Measurements from ENCODE around the gene GPR153.

Gene GPR153

DNA sequence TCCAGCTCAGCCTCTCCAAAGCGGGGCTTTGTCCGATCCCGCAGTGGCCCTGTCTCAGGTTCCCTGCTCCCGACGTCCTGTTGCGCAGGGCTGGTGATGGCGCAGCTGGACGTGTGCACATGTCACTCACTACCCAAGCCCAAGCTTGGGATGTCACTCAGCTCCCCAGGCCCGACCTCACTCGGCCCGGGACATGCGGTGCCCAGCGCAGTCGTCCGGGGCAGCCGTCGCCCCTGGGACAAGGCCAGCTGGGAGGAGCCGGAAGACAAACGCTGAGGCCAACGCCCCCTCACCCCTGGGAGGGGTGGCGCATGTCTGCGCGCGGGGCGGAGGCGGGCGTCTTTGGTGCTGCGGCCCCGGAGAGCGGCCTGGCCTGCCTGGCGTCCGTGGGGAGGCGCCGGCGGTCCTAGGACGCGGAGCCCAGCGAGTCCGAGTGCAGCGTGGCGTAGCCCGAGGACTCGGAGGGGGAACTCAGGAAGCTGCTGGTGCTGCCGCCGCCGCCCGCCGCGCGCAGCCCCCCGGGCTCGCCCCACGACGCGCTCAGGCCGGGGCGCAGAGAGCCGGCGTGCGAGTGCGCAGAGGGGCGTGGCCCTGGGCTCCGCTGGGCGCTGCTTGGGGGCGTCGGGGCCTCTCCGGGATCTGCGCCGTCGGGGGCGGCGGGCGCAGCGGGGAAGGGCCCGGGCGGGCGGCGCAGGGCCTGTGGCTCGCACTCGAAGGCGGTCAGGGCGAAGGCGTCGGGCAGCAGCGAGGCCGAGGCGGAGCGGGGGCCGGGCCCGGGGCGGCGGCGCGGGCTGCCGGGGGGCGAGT is 11.8 kb downstream of the GPR153 start:
- in situ Hi-C loops (cut with HindIII; ENCODE audit: low pct_unique_long_range_greater_than_20kb, low sequenced_read_pairs), result no loop called here

DNA sequence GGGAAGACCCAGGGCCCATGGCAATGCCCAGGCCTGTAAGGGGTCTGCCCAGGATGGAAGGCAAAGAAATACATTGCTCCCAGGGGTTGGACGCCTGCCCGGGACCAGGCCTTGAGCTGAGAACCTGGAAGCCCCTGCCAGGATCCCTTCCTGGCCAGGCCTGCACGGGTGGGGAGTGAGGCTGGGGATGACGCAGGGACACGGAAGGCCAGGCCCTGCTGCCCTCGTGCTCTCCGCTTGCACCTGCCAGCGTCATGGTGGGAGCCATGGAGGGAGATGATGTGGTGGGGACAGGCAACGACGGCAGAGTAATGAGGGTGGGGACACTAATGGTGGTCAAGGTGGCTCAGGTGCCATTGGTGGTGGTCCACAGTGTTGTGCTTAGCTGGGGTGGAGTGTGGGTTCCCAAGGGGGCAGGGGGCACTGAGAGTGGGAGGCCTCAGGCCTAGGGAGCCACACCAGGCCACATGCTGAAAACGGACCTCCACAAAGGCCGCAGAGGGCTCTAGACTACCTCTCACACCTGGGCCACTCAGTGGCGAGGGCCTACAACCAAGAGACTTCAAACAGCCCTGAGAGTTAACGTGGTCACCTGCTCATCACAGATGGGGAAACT is 12.6 kb downstream of the GPR153 start:
- in situ Hi-C loops (cut with HindIII; ENCODE audit: low pct_unique_long_range_greater_than_20kb, low sequenced_read_pairs), result no loop called here
- no peak for TF ChIP-seq JUND (IDR thresholded peaks at IDR 0.05; ENCODE audit: low read depth)
- DNase-seq (ENCODE audit: low read depth in 1 of 2, low spot score in 1 of 2), result no peak

More for the DNA sequence above, 11.8 kb downstream of the GPR153 start:
- no peak for DNase-seq (ENCODE audit: low read depth in 1 of 2, low spot score in 1 of 2)
- TF ChIP-seq JUND (IDR thresholded peaks at IDR 0.05; ENCODE audit: low read depth), result no peak

GRCh38 chr1:6247651-6248050 is 13.2 kb downstream of the GPR153 start:
- no peak for DNase-seq (ENCODE audit: low read depth in 1 of 2, low spot score in 1 of 2)
- no peak for TF ChIP-seq JUND (IDR thresholded peaks at IDR 0.05; ENCODE audit: low read depth)
- in situ Hi-C loops (cut with HindIII; ENCODE audit: low pct_unique_long_range_greater_than_20kb, low sequenced_read_pairs), result no loop called here

- no peak for TF ChIP-seq JUND (IDR thresholded peaks at IDR 0.05; ENCODE audit: low read depth)
- in situ Hi-C loops (cut with HindIII; ENCODE audit: low pct_unique_long_range_greater_than_20kb, low sequenced_read_pairs), result no loop called here
- peak; percentile 75 to 96 for DNase-seq (ENCODE audit: low read depth in 1 of 2, low spot score in 1 of 2)
Observed at GRCh38 chr1:6246497-6247467, 14.1 kb downstream of the GPR153 start.

- in situ Hi-C loops (cut with HindIII; ENCODE audit: low pct_unique_long_range_greater_than_20kb, low sequenced_read_pairs), result no loop called here
- no peak for TF ChIP-seq JUND (IDR thresholded peaks at IDR 0.05; ENCODE audit: low read depth)
- DNase-seq (ENCODE audit: low read depth in 1 of 2, low spot score in 1 of 2), result peak; percentile 47 to 69
Observed at GRCh38 chr1:6245869-6246496, 14.9 kb downstream of the GPR153 start.

- in situ Hi-C loops (cut with HindIII; ENCODE audit: low pct_unique_long_range_greater_than_20kb, low sequenced_read_pairs), result no loop called here
- DNase-seq (ENCODE audit: low read depth in 1 of 2, low spot score in 1 of 2), result peak; percentile 85 to 90
Observed at GRCh38 chr1:6245086-6245868, 15.6 kb downstream of the GPR153 start.

GRCh38 chr1:6244401-6245049 is 16.4 kb downstream of the GPR153 start:
- DNase-seq (ENCODE audit: low read depth in 1 of 2, low spot score in 1 of 2), result no peak
- no peak for TF ChIP-seq JUND (IDR thresholded peaks at IDR 0.05; ENCODE audit: low read depth)
- in situ Hi-C loops (cut with HindIII; ENCODE audit: low pct_unique_long_range_greater_than_20kb, low sequenced_read_pairs), result no loop called here

More at GRCh38 chr1:6245086-6245868, 15.6 kb downstream of the GPR153 start:
- no peak for TF ChIP-seq JUND (IDR thresholded peaks at IDR 0.05; ENCODE audit: low read depth)

GRCh38 chr1:6243993-6244392 is 16.9 kb downstream of the GPR153 start, which contains the start of gene HES3:
TSS of gene HES3 (plus strand) at chr1:6244179. CDS start at chr1:6244366, 187 bp downstream.
- DNase-seq (ENCODE audit: low read depth in 1 of 2, low spot score in 1 of 2), result no peak
- in situ Hi-C loops (cut with HindIII; ENCODE audit: low pct_unique_long_range_greater_than_20kb, low sequenced_read_pairs), result no loop called here
- TF ChIP-seq JUND (IDR thresholded peaks at IDR 0.05; ENCODE audit: low read depth), result no peak

DNA sequence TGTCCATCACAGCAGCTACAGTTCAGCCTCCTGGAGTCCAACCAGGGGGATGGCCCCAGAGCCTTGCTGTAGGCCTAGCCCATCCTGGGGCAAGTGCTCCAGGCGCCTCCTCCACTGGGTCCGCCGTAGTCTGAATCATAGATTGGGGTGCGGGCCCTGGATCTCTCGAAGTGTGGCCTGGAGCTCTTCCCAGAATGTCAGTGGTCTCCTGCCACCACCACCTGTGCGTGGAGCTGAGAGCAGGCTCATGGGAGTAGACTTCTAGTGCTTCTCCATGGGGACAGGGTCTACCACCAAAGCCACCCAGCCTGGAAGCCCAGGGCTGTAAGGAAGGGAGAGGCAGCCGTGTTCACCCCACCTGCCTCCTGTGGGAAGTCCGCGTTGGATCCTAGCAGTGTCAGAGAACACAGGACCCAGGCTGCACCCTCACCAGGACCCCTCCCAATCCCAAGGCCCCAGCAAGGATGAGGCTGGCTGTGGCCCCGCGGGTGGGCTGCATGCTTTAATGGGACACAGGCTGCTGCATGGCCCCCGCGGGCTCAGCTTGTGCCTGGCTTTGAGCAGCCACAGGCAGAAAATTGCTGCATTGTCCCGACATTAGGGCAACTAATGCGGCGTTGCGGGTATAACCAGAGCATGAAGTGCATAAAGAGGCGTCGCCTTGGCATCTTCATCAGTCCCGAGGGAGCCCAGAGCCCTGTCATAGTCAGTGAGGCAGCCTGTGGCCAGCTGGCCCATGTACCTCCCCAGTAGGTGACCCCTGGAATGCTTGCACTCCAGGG is 17.7 kb downstream of the GPR153 start:
- in situ Hi-C loops (cut with HindIII; ENCODE audit: low pct_unique_long_range_greater_than_20kb, low sequenced_read_pairs), result no loop called here

More for the DNA sequence above, 17.7 kb downstream of the GPR153 start:
- DNase-seq (ENCODE audit: low read depth in 1 of 2, low spot score in 1 of 2), result no peak
- TF ChIP-seq JUND (IDR thresholded peaks at IDR 0.05; ENCODE audit: low read depth), result no peak
